Measurements from ENCODE around the gene SLC25A47.
A peak's percentile ranks its signal among the peaks of the same experiment; 100 is the strongest.

SLC25A47 gene

GRCh38 chr14:100350276-100350926 is 27.3 kb downstream of the SLC25A47 start:
- DNase-seq, result no peak

DNA sequence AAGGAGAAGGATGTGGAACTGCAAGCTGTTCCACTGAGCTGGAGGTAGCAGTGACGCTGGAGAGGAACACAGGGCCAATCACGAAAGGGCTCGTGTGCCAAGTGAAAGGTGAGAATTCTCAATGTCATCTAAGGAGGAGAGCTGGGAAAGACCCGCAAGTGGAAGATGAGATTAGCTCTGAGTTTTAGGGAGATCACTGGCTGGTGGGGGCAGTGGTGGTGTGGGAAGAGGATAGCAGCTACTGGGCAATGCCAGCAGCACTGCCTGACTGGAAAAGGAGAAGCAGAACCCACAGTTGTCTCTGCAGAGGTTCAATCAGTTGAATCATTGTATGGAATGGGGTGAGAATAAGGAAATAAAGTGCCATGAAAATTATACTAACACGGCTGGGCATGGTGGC is 27.8 kb downstream of the SLC25A47 start:
- no peak for DNase-seq

DNA sequence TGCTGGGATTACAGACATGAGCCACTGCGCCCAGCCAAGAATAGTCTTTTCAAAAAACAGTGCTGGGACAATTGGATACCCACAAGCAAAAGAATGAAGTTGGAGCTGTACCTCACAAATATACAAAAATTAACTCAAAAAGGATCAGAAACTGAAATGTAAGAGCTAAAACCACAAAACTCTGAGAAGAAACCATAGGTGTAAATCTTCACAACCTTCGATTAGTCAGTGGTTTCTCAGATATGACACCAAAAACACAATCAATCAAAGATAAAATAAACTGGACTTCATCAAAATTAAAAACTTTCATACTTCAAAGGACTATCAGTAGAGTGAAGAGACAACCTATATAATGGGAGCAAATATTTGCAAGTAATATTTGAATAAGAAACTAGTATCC is 35.3 kb downstream of the SLC25A47 start:
- DNase-seq, result no peak

GRCh38 chr14:100359111-100359510 is 36.0 kb downstream of the SLC25A47 start:
- no peak for DNase-seq

GRCh38 chr14:100359881-100360280 is 36.7 kb downstream of the SLC25A47 start:
- DNase-seq, result no peak

- no peak for DNase-seq
Observed at GRCh38 chr14:100361626-100362025, 38.5 kb downstream of the SLC25A47 start.

DNA sequence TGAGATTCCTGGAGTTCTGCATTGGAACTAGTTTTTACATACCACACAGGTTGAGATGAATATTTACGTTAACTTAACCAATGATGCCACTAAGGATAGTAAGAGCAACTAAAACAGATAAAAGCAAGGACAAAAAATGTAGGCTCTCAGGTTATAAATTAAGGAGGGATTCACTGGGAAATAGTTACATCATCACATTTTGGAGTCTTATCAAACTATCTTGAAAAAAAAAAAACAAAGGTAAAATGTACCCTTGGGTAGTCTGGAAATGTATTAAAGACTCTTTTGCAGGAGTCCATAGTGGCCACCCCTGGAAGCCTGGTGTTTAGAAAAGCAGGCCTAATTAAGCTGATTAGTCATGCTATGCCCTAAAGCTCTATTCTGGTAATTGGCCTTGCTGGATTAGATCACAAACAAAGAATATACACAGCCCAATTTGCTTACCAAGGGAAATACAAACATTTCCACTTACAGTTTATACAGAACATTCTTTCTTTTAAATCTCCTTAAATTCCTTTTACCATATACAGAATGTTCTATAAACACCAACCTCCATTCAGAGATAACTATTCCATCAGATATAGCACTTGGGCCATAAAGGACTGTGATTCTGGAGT is 39.3 kb downstream of the SLC25A47 start:
- DNase-seq, result no peak

- DNase-seq, result no peak
Observed at GRCh38 chr14:100363053-100363452, 39.9 kb downstream of the SLC25A47 start.

- DNase-seq, result no peak
Observed at GRCh38 chr14:100364403-100364802, 41.3 kb downstream of the SLC25A47 start.

DNA sequence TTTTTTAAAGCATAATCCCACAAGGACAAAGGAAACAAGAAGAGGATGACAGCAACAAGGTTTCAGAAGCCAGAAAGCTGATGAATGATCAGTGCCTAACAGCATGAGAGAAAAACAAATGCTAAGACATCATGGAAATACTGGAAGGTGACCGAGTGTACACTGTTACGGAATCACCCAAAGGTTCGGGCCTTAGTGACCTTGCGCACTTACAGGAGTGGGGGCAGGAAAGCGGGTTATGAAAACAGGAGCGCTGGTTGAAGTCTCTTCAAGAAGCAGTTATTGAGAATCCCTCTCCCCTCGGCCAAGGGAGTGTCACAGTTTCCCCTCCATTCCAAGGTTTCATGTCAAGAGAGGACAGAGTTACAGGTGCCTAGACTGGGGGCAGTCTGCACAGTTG is 42.6 kb downstream of the SLC25A47 start:
- DNase-seq, result no peak

GRCh38 chr14:100369019-100369418 is 45.9 kb downstream of the SLC25A47 start:
- DNase-seq, result no peak

DNA sequence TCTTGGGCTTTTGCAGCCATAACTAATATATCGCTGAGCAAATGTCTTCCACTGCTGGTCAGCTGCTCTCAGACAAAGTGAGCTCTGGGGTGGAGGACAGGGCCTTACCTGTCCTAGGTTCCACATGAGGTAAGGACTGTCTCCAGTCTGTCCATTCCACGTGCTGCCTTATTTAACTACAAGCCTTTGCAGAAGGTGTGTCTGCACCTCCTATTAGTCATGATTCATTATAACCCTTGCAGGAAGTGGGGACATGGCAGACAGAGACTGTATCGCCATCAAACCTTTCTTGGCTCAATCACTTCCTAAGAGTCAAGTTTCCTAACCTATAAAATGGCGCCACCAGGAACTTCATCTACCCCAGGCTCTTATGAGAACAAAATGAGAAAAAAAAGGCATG is 46.9 kb downstream of the SLC25A47 start:
- DNase-seq, result no peak

GRCh38 chr14:100371773-100372172 is 48.6 kb downstream of the SLC25A47 start:
- no peak for DNase-seq

DNA sequence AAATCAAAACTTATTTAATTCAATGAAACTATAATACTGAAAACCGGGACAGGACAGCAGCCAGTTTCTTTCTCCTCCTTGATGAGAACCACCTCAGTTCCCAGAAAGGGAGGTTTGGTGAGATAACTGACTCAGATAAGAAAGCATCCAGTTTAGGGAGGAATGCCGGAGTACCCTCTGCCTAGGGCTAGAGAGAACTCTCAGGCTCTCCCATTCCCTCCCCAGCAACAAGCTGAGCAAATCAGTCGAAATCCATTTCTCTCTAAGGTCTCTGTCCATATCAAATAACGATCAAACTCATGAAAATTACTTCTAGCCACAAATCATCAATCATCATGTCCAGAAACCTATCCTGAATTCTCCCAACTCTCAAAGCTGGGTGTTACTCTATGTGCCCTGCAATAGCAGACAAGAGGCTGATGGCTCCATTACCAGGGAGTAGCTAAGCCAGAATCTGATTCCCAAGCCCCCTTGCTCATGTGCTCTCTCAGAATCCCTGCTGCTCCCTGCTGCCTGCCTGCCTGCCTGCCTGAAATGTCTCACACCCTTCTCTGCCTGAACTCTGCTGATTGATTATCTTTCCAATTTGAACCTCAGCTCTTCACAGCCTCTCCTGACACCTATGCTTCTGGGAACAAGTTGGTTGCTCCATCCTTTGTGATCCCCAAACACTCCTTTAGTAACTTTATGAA is 49.4 kb downstream of the SLC25A47 start:
- no peak for DNase-seq

DNA sequence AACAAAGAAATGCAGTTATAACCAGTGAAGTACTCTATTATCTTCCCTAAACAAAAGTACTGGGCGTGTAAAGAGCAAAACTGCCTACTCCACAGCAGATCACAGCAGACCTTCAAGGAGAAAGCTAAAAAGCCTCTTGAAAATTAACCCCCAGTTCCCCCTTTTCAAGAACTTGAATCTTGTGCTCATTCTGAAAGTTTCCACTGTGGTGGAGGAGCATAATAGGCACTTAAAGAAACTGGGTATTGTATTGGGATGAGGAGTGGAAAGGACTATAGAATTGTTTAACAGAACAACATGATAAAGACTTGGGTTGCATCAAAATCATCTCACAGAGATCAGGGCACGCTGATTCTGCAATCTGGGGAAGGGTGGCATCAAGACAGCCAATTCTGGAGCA is 51.1 kb downstream of the SLC25A47 start:
- no peak for DNase-seq

DNA sequence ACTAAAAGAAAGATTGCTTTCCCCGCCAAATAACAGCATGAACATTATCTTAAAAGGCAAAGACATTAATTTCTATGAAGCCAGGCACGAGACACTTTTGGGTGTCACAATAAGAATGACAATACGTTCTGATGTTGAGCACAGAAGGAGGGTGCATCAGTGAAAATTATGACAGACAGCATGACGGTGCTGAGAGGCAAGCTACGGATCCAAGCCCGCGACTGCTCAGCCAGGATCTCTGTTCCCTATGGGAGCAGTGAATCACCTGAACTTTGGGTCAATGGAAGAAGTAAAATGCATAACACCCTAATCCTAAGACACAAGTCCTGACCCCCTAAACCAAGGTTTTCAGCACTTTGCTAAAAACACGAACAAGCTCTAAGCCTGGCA is 51.7 kb downstream of the SLC25A47 start:
- no peak for DNase-seq

GRCh38 chr14:100375266-100375962 is 52.3 kb downstream of the SLC25A47 start:
- peak; percentile 64 for DNase-seq

DNA sequence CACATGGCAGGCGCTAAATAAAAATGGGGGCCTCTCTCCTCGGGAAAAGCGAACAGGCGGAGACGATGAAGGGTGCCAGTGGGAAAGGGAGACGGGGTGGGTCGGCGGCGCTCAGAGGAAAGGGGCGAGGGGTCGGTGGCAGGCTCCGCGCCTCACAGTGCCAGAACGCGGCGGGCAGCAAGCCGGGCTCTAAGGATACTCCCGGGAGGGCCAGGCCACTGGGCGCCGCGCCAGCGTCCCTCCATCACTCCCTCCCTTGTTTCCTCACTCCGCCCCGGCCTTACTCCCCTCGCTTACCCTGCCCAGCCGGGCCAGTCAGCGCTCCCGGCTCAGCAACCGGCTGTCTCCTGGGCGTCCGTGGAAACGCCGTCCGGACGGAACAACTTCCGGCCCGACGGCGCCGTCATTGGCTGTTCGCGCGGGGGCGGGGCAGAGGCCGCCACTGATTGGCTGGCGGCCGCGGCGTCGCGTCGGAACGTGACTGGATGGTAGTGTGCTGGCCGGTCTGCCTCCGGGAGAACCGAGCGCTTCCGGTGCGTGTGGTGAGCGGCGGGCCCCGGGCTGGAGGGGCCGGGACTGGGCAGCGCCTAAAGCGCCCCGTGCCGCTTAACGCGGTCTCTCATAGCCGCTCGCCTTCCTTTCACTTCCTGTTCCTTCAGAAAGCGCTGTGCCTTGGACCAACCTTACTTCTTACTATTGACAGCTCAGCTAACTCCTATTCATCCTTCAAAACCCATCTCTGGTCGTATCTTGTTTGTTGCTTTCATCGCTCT is 53.0 kb downstream of the SLC25A47 start, which contains the start of gene WDR25:
TSS of gene WDR25 (plus strand) at position 523 of the 773 bp plus-strand sequence.
- DNase-seq, result peak; percentile 97

GRCh38 chr14:100376751-100377171 is 53.6 kb downstream of the SLC25A47 start:
- no peak for DNase-seq
